Adipose tissue (tissue), 3 donors: ENCODE data around the gene ELOA. TPM values are rescaled to one million over a fixed set of nuclear protein-coding genes. Genes with fewer than 3 reads are reported as not detected.

Source experiments
- polyA plus RNA-seq, 3 donors: library from polyadenylated mRNA; stranded (reverse); fragments of 200-250 nt; gene quantifications; one replicate each; pipeline ENCODE4 v1.2.3, GENCODE V29; 2013
- donor health status: healthy with polysubstance abuse.
- donor health status: Bipolar disorder and iron deficiency.
- donor health status: healthy.

Gene ELOA
- polyA plus RNA-seq, 3 donors: 15.7 to 31.1 (median 24.2) TPM

Other genes starting within 250 kb of the ELOA start
- under 1 TPM; 0.10 to 0.22 (median 0.16) TPM for gene E2F2, start 212.2 kb upstream of the ELOA start, polyA plus RNA-seq
- gene ID3, start 184.0 kb upstream of the ELOA start, polyA plus RNA-seq: 100 to 1,000 TPM in 2 of 3 donors, 10 to 100 TPM in 1; 58.7 to 375 (median 170) TPM
- 1,000 to 10,000 TPM; 1,585 to 4,817 (median 2,703) TPM for gene RPL11, start 51.7 kb upstream of the ELOA start, polyA plus RNA-seq
- gene PITHD1, start 34.9 kb downstream of the ELOA start, polyA plus RNA-seq: 10 to 100 TPM; 23.6 to 41.9 (median 38.8) TPM
- gene LYPLA2, start 47.7 kb downstream of the ELOA start, polyA plus RNA-seq: 10 to 100 TPM; 29.9 to 46.0 (median 41.2) TPM
- gene GALE, start 57.3 kb downstream of the ELOA start, polyA plus RNA-seq: 10 to 100 TPM; 12.8 to 36.2 (median 15.4) TPM
- 10 to 100 TPM; 27.3 to 40.5 (median 38.9) TPM for gene HMGCL, start 82.0 kb downstream of the ELOA start, polyA plus RNA-seq
- 10 to 100 TPM; 13.8 to 17.1 (median 14.5) TPM for gene FUCA1, start 124.8 kb downstream of the ELOA start, polyA plus RNA-seq
- gene CNR2, start 169.9 kb downstream of the ELOA start, polyA plus RNA-seq: under 1 TPM; 0.03 to 0.11 (median 0.06) TPM
- 100 to 1,000 TPM in 1 of 3 donors, 10 to 100 TPM in 2; 27.6 to 113 (median 85.2) TPM for gene PNRC2, start 216.4 kb downstream of the ELOA start, polyA plus RNA-seq
- 10 to 100 TPM; 27.4 to 61.7 (median 56.8) TPM for gene SRSF10, start 236.9 kb downstream of the ELOA start, polyA plus RNA-seq